Gastrocnemius medialis (tissue), 4 donors: ENCODE results near the gene ENHO. TPM values are rescaled to one million over a fixed set of nuclear protein-coding genes. Genes with fewer than 3 reads are reported as not detected.
A peak's percentile ranks its signal among the peaks of the same experiment; 100 is the strongest.

Source experiments
- ATAC-seq, 2 donors: fragments of 150-250 bp; one replicate each; pipeline ENCODE4 v1.9.1; 2016
- DNase-seq, 2 donors: peaks; one replicate each; pipeline ENCODE4 v3.0.0-alpha.2; 2019
- H3K27ac ChIP-seq, 4 donors: fragments of 200-600 bp; sonication (generic); 1 replicate in 1 of 4; 2 replicates in 3 of 4; pipeline ENCODE4 v1.5.1; 2016 to 2018; ENCODE audit warnings: mild to moderate bottlenecking in 2 of 4, moderate library complexity in 1 of 4
- H3K27me3 ChIP-seq, 3 donors: fragments of 200-600 bp; sonication (generic) in 2 of 3; 1 replicate in 1 of 3; 2 replicates in 2 of 3; pipeline versions ENCODE4 v1.5.1 to v1.6.0; 2016 to 2019; ENCODE audit warnings: mild to moderate bottlenecking in 1 of 3, moderate library complexity in 1 of 3
- H3K36me3 ChIP-seq, 2 donors: fragments of 200-600 bp; sonication (generic) in 1 of 2; one replicate each; pipeline ENCODE4 v1.5.1; 2017 to 2018
- H3K4me1 ChIP-seq, 2 donors: fragments of 200-600 bp; sonication (generic) in 1 of 2; one replicate each; pipeline ENCODE4 v1.5.1; 2016 to 2017; ENCODE audit warnings: mild to moderate bottlenecking in 2 of 2
- H3K4me3 ChIP-seq, 4 donors: fragments of 200-600 bp; sonication (generic) in 3 of 4; 1 replicate in 1 of 4; 2 replicates in 3 of 4; pipeline ENCODE4 v1.5.1; 2016 to 2019; ENCODE audit warnings: mild to moderate bottlenecking in 2 of 4
- H3K9me3 ChIP-seq, 3 donors: fragments of 200-600 bp; sonication (generic) in 2 of 3; 1 replicate in 1 of 3; 2 replicates in 2 of 3; pipeline ENCODE4 v1.5.1; 2016 to 2019
- POLR2A ChIP-seq, 2 donors: fragments of 450-650 bp; IDR thresholded peaks; one replicate each; pipeline ENCODE4 v1.6.1; 2017; ENCODE audit warnings: antibody characterized with exemption in 2 of 2, mild to moderate bottlenecking in 2 of 2, moderate library complexity in 2 of 2
- in situ Hi-C, 4 donors: fragments of 200-750 bp; cut with MboI; loops; one replicate each; pipeline versions ENCODE4 v1.15.0 to v1.8.0; 2017; ENCODE audit warnings: low sequenced_read_pairs in 4 of 4
- intact Hi-C: fragments of 100-400 bp; cut with DNase I; formaldehyde crosslinking; loops from one replicate; pipeline ENCODE4 v1.15.1; 2023; ENCODE audit warnings: low total_unique reads
- total RNA-seq, 4 donors: library from RNA; depleted of rRNA; stranded (reverse); fragments of >200 nt; gene quantifications; one replicate each; pipeline versions ENCODE4 v1.1.0 to v1.2.3, GENCODE V29; 2016
- TF ChIP-seq, protein P1 (sequence below), 5 experiments: fragments of 450-650 bp in 3 of 5; fragments of 200-600 bp in 2 of 5; sonication (generic) in 2 of 5; IDR thresholded peaks in 4 of 5; conservative IDR thresholded peaks in 1 of 5; 1 replicate in 4 of 5; 2 replicates in 1 of 5; pipeline ENCODE4 v1.5.1; 2016 to 2019; ENCODE audit warnings: antibody characterized with exemption in 5 of 5, mild to moderate bottlenecking in 3 of 5, moderate library complexity in 3 of 5

The ENHO gene
- total RNA-seq, 4 donors from 2014 or later: 0.65 TPM; not detected in 3

DNA sequence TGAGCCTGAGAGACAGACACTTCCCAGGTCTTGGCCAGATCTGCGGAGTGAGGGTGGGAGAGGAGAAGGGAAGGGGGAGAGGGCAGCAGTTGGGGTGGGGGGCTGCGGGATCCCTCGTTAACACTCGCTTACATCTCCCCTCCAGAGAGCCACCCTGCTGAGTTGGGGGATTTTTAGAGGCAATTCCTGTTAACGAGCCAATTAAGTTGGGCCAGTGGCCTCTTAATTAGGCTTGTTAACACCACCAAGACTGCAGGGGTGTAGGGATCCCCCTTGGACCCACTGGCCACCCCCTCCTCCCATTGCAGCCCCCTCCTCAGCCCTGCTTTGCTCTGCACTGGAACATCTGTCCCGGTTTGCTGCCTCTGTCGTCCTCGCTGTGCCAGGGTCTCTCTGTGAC is 43.1 kb upstream of the ENHO start:
- peaks cover 13 to 40% of the 10 kb centered on the region in 2 donors for H3K4me1 ChIP-seq
- TF ChIP-seq POLR2A (IDR thresholded peaks at IDR 0.05): no peak
- TF ChIP-seq, protein P1, sequence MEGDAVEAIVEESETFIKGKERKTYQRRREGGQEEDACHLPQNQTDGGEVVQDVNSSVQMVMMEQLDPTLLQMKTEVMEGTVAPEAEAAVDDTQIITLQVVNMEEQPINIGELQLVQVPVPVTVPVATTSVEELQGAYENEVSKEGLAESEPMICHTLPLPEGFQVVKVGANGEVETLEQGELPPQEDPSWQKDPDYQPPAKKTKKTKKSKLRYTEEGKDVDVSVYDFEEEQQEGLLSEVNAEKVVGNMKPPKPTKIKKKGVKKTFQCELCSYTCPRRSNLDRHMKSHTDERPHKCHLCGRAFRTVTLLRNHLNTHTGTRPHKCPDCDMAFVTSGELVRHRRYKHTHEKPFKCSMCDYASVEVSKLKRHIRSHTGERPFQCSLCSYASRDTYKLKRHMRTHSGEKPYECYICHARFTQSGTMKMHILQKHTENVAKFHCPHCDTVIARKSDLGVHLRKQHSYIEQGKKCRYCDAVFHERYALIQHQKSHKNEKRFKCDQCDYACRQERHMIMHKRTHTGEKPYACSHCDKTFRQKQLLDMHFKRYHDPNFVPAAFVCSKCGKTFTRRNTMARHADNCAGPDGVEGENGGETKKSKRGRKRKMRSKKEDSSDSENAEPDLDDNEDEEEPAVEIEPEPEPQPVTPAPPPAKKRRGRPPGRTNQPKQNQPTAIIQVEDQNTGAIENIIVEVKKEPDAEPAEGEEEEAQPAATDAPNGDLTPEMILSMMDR (IDR thresholded peaks at IDR 0.05 in 4 of 5, conservative IDR thresholded peaks at IDR 0.05 in 1 of 5): no peak
- H3K27me3 ChIP-seq: no peaks in the 10 kb centered on the region
- no peak for DNase-seq
- H3K4me3 ChIP-seq: no peak overlapping the region
- intact Hi-C loops (no loop called here), in situ Hi-C loops (no loop called here)
- no peak for ATAC-seq
- H3K9me3 ChIP-seq: no peaks in the 10 kb centered on the region
- H3K27ac ChIP-seq: peak overlapping the region in 1 of 4 donors; percentile 18
- peaks cover 0 to 8% of the 10 kb centered on the region in 2 donors for H3K36me3 ChIP-seq

DNA sequence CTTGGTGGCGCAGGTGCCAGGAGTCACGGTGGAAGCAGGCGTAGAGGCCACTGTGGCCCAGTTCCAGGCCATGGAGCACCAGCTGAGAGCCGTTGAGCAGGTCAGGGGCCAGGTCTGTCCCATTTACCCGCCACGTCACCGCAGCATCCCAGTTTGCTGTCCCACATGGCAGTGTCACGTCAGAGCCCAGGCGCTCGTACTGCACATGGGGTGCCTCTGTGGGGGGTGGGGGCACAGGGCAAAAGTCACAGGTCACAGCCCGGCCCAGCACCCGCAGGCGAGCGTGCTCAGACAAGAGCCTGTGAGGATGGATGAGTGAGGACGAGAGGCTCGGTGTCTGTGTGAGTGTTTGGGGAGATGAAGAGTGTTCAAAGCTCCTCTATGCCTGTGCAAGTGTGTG is 41.8 kb upstream of the ENHO start:
- in situ Hi-C loops: no loop called here
- H3K27me3 ChIP-seq: no peaks in the 10 kb centered on the region
- H3K27ac ChIP-seq: peak overlapping the region in 1 of 4 donors; percentile 93
- no peak overlapping the region for H3K4me3 ChIP-seq
- intact Hi-C loops: no loop called here
- H3K9me3 ChIP-seq: no peaks in the 10 kb centered on the region
- H3K4me1 ChIP-seq: peaks cover 23 to 42% of the 10 kb centered on the region in 2 donors
- no peak for TF ChIP-seq POLR2A (IDR thresholded peaks at IDR 0.05)
- TF ChIP-seq, protein P1 (IDR thresholded peaks at IDR 0.05 in 4 of 5, conservative IDR thresholded peaks at IDR 0.05 in 1 of 5): no peak
- peaks cover 0 to 8% of the 10 kb centered on the region in 2 donors for H3K36me3 ChIP-seq
- no peak for DNase-seq
- no peak for ATAC-seq

DNA sequence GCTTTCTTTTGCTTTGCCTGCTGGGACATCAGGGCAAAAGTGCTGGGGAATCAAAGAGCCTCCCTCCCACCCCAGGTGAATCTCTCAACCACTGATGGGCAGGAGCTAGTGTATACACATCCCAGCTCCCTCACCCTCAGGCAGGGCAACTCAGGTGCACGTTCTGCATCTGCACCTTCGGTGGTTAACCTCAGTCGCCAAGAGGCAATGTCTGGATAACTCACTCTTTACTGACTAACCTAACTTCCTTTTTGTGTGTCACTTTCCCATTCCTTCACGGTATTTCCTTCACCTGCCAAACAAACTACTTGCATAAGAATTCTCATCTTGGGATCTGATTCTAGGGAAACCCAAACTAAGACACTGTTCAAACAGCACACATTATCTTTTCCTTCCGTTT is 40.5 kb upstream of the ENHO start:
- Histone ChIP-seq H3K27me3 (no peaks in the 10 kb centered on the region), H3K4me1 (peaks cover 36 to 47% of the 10 kb centered on the region in 2 donors), H3K9me3 (no peaks in the 10 kb centered on the region), H3K36me3 (no peaks in the 10 kb centered on the region), H3K4me3 (no peak overlapping the region), H3K27ac (peak overlapping the region in 1 of 4 donors; percentile 93)
- intact Hi-C loops: no loop called here
- TF ChIP-seq, protein P1 (IDR thresholded peaks at IDR 0.05 in 4 of 5, conservative IDR thresholded peaks at IDR 0.05 in 1 of 5): no peak
- no peak for TF ChIP-seq POLR2A (IDR thresholded peaks at IDR 0.05)
- DNase-seq: no peak
- in situ Hi-C loops: no loop called here
- ATAC-seq: no peak

DNA sequence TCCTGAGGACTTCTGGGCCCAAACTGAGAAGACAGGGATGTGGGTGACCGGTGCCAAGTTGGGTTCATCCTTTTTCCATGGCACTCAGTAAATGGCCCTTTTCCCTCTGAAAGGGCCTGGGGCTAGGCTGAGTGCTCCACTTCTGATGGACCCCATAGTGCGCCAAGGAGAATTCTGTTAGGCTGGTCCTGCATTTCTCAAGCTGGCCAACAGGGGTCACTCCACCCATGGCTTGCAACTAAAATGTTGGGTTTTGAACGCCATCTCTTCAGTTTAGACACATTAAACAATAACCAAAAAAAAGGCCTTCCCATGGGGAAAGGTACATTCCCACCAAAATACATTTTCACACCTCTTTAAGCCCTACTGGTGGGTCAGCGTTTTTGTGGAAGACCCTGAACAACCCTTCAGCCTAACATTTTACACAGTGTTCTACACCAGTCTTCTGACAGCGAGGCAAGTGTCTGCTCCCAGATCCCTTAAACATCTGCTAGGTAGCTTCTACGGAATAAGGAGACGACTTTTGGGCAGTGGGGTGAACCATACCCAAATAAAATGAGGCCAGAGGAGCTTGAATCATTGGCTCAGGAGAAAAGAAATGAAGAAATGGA is 39.5 kb upstream of the ENHO start:
- peak overlapping the region; percentile 92 to 97 (median 93) for H3K27ac ChIP-seq
- no peak overlapping the region for H3K4me3 ChIP-seq
- intact Hi-C loops (no loop called here), in situ Hi-C loops (no loop called here)
- DNase-seq (no peak), ATAC-seq (no peak)
- no peaks in the 10 kb centered on the region for H3K9me3 ChIP-seq
- H3K27me3 ChIP-seq: no peaks in the 10 kb centered on the region
- no peak for TF ChIP-seq POLR2A (IDR thresholded peaks at IDR 0.05)
- TF ChIP-seq, protein P1 (IDR thresholded peaks at IDR 0.05 in 4 of 5, conservative IDR thresholded peaks at IDR 0.05 in 1 of 5): peak; percentile 39 to 71 (median 49)
- H3K4me1 ChIP-seq: peaks cover 42 to 57% of the 10 kb centered on the region in 2 donors
- H3K36me3 ChIP-seq: no peaks in the 10 kb centered on the region
